Amygdala (tissue), 56 donors: ENCODE measurements around the gene CNTNAP2.
"Not testable (repeated sequence)": the region's sequence is repeated elsewhere in the genome, so short reads cannot be mapped to it uniquely, and the experiment has no call there.

Source experiments
- DNase-seq, 56 donors: peaks; one replicate each; lab custom pipeline; 2025; lab: John Stamatoyannopoulos, UW

CNTNAP2 gene

DNA sequence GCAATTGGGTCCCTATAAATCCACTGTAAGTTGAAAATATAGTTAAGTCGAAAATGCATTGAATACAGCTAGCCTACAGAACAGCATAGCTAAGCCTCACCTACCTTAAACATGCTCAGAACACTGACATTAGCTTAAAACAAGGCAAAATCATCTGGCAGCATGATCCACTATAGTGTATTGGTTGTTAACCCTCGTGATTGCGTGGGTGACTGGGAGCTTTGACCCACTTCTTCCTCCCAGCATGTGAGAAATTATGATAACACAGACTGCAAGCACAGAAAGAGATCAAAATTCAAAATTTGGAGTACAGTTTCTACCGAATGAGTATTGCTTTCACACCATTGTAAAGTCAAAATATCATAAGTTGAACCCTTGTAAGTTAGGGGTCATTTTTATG, 22.3 kb downstream of the CNTNAP2 start:
- DNase-seq = no peak

DNA sequence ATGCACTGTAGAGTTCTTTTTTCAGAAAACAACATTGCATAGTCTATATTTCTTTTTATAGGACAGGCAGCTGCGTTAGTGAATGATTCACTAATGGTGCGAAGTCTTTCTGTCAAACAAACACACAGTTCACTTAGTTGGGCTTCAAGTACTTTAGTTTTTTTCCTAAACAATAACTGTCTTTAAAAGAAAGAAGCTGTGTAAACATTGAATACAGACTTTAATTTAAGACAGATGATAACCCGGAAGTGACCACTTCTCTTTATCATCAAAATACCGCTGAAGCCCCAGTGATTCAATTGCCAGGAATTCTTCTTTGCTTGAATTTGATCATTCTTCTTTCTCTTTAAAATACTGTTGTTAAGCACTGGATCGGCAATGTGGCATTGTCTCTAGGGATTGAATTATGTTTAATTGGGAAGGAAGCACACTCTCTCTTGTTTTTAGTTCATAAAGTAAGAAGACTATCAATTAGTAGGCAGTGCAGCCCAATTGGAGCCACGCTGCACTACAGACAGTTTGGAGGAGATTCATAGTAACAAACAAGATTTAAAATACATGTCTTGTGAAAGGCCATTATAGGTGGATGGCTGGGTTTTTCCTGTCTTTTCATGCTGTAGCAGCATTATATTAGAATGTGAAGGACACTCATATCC, 30.4 kb downstream of the CNTNAP2 start:
- DNase-seq = no peak

DNA sequence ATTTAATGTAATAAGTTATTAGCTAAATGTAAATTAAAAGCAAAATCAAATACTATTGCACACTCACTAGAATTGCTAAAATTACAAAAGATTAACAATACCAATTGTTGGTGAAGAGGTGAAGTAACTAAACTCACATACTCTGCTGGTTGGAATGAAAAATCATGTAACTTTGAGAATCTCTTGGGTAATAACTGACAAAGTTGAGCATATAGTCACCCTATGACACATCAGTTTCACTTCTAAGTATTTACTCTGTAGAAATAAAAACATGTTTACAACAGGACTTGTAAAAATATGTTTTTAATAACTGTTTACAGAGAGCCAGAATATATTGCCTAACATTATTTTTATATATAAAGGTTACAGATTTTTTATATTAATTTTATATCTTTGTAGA, 33.6 kb downstream of the CNTNAP2 start:
- DNase-seq = no peak

DNA sequence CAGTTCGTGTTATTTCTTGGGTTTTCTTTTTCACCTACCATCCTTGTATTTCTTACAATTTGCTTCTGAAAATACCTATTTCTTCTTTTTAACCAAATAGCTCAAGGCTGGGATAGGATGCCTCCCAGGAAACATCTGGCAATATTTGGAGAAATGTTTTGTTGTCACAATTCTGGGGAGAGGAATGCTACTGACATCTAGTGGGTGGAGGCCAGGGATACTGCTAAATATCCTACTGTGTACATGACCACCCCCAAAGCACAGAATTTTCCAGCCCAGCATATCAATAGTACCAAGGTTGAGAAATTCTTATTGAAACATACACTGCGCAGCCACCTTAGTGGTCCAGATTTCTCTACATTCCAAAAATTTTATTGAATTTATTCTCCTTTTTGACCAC, 55.5 kb downstream of the CNTNAP2 start:
- no peak for DNase-seq

DNA sequence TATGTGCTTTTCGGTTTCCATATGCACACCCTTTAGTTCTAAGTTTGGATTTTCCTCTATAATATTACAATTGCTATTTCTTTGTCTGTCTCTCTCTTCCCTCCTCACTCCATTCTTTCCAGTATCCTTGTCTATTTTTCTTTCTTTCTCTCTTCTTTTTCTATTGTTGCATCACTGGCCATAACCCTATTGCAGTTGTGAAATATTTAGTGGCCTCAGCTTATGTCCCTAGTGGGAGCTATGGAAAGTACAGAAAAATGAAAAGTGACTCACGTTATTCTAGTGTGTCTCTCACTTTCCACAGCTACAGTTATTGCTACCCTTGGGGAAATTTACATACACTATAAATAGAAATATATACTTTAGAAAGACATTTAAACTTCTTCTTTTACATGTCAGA, 59.1 kb downstream of the CNTNAP2 start:
- DNase-seq = no peak

DNA sequence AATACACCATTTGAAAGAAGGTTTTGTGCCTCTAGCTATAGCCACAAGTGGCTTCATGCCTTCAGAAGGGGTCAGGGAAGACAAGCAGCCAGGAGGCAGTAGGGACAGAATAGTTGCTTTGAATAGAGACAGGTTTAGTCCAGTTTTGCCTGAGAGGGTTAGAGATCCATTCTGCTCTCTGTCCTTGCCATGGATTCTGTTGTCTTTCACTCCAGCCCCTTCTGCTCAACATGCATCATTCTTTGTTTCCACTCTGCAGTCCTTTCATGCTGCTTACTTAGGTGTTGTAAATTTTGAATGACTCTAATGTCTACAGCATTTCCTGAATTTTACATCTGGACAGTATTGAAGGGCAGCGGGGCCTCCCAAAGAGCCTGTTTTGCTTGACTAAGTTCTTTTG, 60.3 kb downstream of the CNTNAP2 start:
- no peak for DNase-seq

DNA sequence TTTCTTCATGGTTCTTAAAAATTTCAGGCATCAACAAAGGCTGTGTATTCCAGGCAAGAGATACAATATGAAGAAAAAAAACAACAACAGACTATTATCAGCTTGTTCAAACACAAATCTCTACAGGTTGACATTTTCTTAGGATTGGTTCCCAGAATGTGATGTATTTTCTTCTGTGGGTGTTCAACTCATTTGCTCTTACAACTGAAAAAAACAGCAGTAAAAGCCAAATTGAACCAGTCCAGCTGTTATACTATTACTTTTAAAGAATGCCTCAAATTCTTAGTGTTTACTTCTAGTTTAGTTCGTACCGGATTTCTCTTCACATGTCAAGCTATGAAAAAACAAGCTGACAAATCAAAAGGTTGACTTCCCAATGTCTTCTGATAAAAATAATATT, 60.7 kb downstream of the CNTNAP2 start:
- DNase-seq = no peak

DNA sequence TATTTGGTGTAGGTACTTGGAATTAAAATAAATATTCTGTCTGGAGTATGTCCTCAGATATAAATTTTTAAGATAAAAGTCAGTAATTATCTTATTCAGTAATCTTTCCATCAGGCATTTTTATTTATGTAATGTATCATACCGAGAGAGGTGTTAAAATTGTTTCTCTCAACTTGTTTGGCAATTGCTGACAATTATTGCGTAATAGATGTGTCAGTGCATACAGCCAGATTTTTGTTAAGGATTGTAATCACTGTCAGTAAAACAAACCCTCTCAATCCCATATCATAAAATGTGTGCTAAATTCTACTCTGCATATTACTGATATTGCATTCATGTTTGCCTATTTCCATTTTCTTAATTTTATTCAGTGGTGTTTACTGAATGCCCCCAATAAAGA, 69.2 kb downstream of the CNTNAP2 start:
- DNase-seq = no peak

DNA sequence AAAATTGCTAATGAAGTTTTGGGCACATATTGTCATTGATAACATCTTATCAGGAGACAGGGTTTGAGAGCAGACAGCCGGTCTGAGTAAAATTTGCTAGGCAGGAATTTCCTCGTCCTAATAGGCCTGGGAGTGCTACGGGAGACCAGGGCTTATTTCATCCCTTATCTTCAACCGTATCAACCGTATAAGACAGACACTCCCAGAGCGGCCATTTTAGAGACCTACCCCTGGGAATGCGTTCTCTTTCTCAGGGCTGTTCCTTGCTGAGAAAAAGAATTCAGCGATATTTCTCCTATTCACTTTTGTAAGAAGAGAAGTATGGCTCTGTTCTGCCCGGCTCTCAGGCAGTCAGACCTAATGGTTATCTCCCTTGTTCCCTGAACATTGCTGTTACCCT, 74.8 kb downstream of the CNTNAP2 start:
- not testable (repeated sequence) for DNase-seq

DNA sequence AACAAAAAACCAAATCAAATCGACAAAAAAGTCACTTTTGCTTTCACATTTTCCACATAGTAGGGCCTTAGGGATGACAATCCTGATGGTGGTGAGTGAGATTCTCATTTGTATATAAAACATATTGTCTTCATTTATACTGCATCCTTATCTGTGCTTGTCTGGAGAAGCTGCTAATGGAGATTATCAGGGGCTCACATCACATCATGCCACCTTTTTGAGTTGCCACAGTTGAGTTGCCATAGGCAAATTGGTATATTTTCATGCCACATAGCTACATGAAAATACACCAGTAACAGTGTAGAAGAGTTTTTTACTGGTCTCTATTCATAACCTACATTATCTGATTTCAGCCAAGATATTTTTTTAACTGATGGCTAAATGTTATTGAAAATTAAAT, 85.3 kb downstream of the CNTNAP2 start:
- no peak for DNase-seq

DNA sequence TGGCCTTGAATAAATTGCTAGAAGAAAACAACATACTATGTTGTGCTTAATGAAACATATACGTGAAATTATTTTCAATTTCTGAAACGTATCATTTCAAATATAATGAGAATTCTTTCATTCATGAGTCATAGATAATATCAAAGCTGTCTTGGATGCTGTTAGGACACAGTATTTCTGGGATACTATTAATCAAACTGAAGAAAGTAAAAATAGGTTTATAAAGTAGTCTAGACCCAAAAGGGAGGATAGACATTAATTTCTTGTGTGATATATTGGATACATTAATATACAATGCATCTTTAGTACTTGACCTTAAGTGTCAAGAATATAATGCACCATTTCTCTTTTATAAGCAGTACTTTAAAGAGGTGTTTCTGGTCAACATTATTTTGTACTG, 89.7 kb downstream of the CNTNAP2 start:
- DNase-seq = no peak

DNA sequence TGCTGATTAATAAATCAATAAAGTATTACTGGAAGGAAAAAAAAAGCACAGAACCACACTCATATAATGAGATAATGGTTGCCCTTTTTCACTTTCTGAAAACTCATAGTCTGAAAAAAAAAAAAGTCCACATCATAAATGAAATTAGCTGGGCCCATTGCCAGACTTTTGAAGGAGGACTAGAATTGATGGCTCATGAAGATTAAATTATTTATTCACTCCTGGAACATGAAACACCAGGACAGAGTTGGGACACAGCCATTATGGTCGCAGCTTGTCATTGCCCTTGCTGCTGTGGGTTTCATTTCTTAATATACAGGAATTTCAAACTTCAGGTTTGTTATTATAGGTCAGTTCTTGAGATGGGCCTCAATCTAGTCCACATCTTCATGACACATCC, 91.9 kb downstream of the CNTNAP2 start:
- DNase-seq = no peak

DNA sequence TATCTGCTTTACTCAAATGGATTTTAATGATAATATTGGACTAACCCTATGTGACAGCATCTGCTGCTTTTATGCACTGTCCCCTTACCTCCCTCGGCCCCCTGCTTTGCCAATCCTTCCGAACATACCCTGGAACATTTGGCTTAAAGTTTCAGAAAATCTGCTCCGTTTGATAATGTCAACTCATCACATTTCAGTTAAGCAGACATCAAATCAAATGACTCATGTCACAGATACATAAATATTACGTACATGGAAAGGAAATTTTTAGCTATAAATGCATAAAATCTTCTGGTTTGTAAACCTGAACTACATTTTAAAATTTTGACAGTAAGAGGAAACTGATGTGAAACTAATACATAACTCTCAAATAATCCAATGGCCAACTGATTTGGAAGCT, 98.2 kb downstream of the CNTNAP2 start:
- no peak for DNase-seq

DNA sequence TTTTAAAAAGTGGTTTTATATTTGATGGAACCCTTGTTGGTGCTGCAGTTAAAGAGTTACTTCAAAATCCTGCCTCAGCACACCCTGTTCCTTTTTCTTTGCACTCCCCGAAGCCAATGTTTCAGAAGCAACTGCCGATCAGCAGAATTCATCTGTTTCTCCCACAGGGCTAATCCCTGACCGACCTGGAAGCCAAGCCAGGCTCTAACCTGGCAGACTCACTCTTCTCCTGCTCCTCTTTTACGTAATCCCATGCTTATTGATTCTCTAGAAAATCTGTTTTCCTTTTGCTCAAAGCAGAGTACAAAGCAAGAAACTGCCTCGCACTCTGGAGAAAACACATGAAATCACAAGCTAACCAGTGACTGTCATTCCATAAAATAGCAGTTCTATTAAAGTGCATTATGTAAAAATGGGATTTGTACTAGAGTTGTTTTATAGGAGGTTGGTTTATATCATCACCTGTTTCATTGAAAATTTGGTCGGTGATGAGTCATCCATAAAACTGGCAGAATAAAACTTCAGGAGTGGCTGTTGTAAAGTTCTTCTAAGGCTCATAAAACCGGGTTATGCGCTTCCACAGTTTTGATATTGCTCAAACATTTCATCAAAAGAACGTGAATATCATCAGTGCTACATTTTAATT, 99.9 kb downstream of the CNTNAP2 start:
- no peak for DNase-seq

DNA sequence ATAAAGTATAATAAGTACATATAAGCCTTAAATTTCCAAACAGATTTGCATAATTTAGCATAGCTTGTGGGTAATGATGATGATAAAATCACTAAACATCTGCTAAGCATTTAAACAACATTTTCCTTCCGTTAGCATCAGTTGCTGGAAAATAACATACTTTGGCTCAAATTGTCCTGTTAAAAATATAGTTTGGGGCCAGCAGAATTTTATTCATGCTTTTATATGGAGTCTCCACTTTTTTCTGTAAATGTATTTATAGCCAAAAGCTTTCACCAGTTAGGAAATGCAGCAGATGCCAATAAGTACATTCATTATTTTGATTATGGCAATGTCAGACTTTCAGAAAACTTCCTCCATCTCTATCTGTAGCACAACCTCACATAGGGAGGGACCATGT, 107.2 kb downstream of the CNTNAP2 start:
- no peak for DNase-seq

DNA sequence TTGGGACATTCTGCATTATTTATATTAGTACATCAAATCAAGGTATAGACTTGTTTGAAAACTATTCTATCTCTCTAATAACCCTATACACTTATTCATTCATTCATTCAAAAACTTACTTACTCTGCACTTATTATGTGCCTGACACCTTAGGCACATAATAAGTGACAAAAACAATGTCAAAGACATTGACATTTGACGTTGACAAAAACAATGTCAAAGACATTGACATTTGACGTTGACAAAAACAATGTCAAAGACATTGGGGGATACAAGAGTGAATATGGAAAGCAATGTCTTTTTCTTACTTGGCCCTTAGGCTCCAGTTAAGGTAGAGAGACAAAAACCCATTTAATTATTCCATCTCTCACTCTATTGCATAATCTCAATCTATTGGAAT, 116.0 kb downstream of the CNTNAP2 start:
- DNase-seq = no peak

DNA sequence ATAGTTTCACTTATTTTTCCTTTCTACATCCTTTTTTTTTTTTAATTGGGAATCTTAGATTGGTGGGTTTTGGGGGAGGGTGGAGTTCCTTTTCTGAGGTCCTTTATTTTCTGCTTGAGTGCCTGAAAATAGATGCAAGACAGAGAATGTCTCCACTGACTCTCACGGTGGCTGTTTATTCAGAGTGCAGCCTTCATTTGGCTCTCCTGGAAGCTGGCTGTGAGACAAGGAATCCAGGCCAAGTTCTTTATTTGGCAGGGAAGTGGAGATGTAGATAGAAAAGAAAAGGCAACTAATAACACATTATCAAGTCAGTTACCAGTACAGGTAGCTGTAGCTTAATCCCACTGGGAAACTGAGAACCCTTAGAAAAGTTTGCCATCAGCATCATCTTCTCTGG, 118.6 kb downstream of the CNTNAP2 start:
- peak in 10 of 56 donors; percentile 1 to 37 (median 12) for DNase-seq

DNA sequence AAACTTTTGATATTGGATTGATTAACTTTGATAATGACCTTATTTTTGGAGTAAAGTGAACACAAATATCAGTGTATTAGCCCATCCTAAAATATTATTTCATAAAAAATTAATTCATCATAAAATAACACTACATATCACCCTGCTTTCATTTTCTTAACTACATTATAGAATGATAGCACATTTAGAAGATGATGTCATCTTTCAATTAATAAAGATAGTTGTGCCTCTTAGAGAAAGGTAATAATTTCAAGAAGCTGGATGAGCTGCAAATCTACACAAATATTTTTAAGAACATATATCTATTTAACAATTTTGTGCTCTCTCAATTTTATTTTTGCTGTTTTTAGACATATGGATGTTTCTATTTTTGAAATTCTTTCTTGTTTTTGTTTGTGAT, 126.1 kb downstream of the CNTNAP2 start:
- no peak for DNase-seq

DNA sequence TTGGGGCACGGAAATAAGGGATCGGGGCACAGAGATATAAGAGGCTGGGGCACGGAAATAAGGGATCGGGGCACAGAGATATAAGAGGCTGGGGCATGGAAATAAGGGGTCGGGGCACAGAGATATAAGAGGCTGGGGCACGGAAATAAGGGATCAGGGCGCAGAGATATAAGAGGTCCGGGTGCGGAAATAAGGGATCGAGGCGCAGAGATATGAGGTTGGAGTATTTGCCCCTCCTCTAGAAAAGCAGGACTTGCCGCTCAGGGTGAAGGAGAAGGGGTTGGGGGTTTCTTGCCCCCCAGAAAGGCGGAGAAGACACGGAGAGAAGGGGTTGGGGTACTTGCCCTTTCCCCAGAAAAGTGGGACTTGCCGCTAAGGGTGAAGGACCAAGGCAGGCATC, 131.4 kb downstream of the CNTNAP2 start:
- not testable (repeated sequence) for DNase-seq

DNA sequence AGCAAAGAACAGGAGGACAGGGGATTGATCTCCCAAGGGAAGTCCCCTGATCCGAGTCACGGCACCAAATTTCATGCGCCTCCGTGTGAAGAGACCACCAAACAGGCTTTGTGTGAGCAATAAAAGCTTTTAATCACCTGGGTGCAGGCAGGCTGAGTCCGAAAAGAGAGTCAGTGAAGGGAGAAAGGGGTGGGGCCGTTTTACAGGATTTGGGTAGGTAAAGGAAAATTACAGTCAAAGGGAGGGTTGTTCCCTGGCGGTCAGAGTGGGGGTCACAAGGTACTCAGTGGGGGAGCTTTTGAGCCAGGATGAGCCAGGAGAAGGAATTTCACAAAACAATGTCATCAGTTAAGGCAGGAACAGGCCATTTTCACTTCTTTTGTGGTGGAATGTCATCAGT, 132.1 kb downstream of the CNTNAP2 start:
- DNase-seq = not testable (repeated sequence)

DNA sequence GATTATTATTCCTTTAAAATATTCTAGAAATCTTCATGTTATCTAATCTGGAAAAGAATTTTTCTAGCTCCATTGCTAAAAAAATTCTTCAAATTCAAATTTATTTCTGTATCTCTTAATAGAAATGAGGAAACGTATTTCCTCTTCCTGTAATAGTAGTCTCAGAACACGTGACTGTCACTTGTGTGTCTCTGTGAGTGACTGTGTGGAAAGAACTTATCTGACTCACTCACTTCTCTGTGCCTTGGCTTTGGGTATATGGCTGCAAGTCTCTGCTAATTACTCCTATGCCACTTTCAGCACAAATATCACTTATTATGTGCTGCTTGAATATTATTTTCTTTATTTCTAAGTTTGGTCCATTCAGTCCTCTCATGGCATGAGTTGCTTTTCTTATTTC, 132.7 kb downstream of the CNTNAP2 start:
- DNase-seq = no peak

DNA sequence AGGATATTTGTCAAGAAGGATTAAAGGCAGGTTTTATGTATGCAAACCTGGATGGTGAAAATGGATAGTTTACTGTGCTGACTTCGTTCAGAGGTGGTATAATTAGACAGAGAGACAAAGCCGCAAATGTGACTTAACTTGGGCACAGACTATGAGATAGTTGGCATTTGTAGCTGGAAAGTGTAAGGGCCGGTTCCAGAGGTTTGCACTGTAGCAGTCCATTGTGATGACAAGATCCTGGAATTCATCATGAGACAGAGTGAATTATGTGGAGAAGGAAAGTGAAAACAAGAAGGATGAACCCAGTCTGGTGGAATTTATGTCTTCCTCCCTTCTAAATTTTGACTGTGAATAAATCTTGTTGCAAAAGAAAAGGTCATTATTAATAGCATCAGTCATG, 139.0 kb downstream of the CNTNAP2 start:
- DNase-seq = no peak

DNA sequence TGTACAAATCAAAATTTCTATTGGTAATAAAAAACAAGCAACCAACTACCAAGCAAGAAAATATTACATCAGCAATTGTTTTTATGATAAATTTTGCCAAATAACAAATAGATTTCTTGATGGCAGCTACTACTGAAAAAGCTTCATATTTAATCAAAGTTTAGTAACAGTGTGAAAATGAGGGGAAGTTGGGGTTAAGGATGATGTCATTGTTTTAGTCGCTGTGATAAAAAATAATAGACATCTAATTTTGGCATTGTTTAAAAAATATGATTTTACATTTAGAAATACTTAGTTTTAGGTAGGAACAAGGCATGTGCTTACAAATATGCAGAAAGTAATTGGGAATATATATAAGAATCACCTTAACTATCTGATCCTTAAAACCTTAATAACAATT, 145.9 kb downstream of the CNTNAP2 start:
- DNase-seq = no peak
